GM23338 (cell line): ENCODE data around the gene SNAP25.

Experiments
- CTCF ChIP-seq, 2 experiments: fragments of 200-600 bp in 1 of 2; sonication (generic) in 1 of 2; conservative IDR thresholded peaks; 2 replicates each; pipeline versions ENCODE4 v1.5.1 to v1.6.1; 2016 to 2017; ENCODE audit warnings: antibody characterized with exemption in 2 of 2, low read depth in 2 of 2, mild to moderate bottlenecking in 2 of 2, moderate library complexity in 1 of 2
- EZH2phosphoT487 ChIP-seq: fragments of 200-600 bp; sonication (generic); IDR thresholded peaks from one replicate; pipeline ENCODE4 v1.8.1; 2018; ENCODE audit warnings: antibody characterized with exemption; ENCODE audit not compliant: unreplicated experiment

GRCh38 chr20:10329387-10330005, 110.9 kb downstream of the SNAP25 start:
- TF ChIP-seq CTCF (conservative IDR thresholded peaks at IDR 0.05; ENCODE audit: low read depth in 2 of 2) (no peak), EZH2phosphoT487 (no peak)
